DMS53 treated with DMSO at 0.1 percent for 48 hours (cell line): ENCODE measurements around the gene USHBP1.
A peak's percentile ranks its signal among the peaks of the same experiment; 100 is the strongest.

ENCODE experiments used
- DNase-seq: peaks from one replicate; lab custom pipeline; 2025; ENCODE audit not compliant: unreplicated experiment; lab: John Stamatoyannopoulos, UW

USHBP1 gene

GRCh38 chr19:17264641-17264979 lies at the start of gene USHBP1:
Gene USHBP1 (minus strand): TSS chr19:17264745. CDS start chr19:17264299, 446 bp downstream.
- DNase-seq: no peak

GRCh38 chr19:17314007-17314593 lies 49.6 kb upstream of the USHBP1 start:
- no peak for DNase-seq

GRCh38 chr19:17312189-17313113 lies 47.9 kb upstream of the USHBP1 start:
- no peak for DNase-seq

- DNase-seq: no peak
These were observed 47.1 kb upstream of the USHBP1 start for GRCh38 chr19:17311455-17312188.

- no peak for DNase-seq
These were observed 45.5 kb upstream of the USHBP1 start for GRCh38 chr19:17309965-17310461.

GRCh38 chr19:17309198-17309964 lies 44.8 kb upstream of the USHBP1 start, which contains the start of gene DDA1:
Gene DDA1 (plus strand): TSS chr19:17309563. CDS start chr19:17309655, 92 bp downstream.
- peak; percentile 97 for DNase-seq

- DNase-seq: no peak
These were observed 43.4 kb upstream of the USHBP1 start for GRCh38 chr19:17307876-17308377.

- no peak for DNase-seq
These were observed 41.8 kb upstream of the USHBP1 start for GRCh38 chr19:17306285-17306714.

- DNase-seq: peak; percentile 98
These were observed 41.2 kb upstream of the USHBP1 start, which contains the start of gene MRPL34 for GRCh38 chr19:17305517-17306284. Gene MRPL34 (plus strand): TSS chr19:17305872. CDS start chr19:17305893, 21 bp downstream.

- no peak for DNase-seq
These were observed 40.6 kb upstream of the USHBP1 start for GRCh38 chr19:17305216-17305516.

- no peak for DNase-seq
These were observed 40.1 kb upstream of the USHBP1 start for GRCh38 chr19:17304386-17305215.

- no peak for DNase-seq
These were observed 39.4 kb upstream of the USHBP1 start for GRCh38 chr19:17303940-17304267.

GRCh38 chr19:17303167-17303939 lies 38.8 kb upstream of the USHBP1 start, which contains the start of gene ABHD8:
Gene ABHD8 (minus strand): TSS chr19:17303425. CDS start chr19:17301616, 1,809 bp downstream.
- peak; percentile 75 for DNase-seq

- no peak for DNase-seq
These were observed 38.0 kb upstream of the USHBP1 start for GRCh38 chr19:17302391-17303166.

GRCh38 chr19:17300992-17301619 lies 36.6 kb upstream of the USHBP1 start:
- no peak for DNase-seq

- DNase-seq: no peak
These were observed 32.4 kb upstream of the USHBP1 start for GRCh38 chr19:17296976-17297375.

- DNase-seq: peak; percentile 71
These were observed 31.7 kb upstream of the USHBP1 start for GRCh38 chr19:17296273-17296672.
